HG03521 (cell line): Measurements from ENCODE around the gene NRAS.

Experiments
- ATAC-seq: cut with Tn5 transposase; IDR thresholded peaks from one replicate; pipeline ENCODE4 v1.9.1; 2021; ENCODE audit warnings: mild to moderate bottlenecking, moderate library complexity; ENCODE audit not compliant: unreplicated experiment

Gene NRAS

DNA sequence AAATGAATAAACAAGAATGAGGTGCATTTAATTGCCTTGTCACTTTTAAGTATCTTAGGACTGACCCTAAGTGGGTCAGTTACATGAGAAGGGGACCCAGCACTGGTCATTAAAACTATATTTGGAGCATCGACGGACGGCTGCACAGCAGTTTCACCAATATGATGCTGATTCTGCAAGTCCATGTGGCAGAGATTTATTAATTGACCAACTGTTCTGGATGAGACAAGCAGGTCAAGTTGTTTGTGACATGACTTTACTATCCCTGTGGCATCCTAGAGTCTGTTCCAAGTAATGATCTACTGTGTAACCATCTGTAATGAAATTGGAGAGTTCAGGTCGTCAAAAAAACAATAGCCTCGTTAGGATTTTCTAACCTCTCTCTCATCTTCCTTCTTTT is 30.7 kb downstream of the NRAS start:
- no peak for ATAC-seq

DNA sequence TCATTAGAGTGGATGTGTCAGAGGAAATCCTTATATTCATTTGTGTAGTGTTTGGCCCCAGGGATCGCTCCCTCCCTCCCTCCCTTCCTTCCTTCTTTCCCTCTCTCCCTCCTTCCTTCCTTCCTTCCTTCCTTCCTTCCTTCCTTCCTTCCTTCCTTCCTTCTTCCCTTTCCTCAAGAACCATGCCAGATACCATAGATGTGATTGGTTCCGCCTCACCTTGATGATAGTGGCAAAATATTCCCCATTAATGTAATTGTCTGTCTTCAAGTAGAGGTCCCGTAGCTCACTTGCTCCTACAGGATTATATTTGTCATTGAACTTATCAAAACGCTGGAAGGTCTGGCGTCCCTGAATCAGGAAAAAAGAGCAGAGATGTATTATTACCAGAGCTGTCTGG is 38.9 kb downstream of the NRAS start:
- ATAC-seq = no peak

GRCh38 chr1:114676115-114676514 is 40.5 kb downstream of the NRAS start:
- ATAC-seq = no peak

DNA sequence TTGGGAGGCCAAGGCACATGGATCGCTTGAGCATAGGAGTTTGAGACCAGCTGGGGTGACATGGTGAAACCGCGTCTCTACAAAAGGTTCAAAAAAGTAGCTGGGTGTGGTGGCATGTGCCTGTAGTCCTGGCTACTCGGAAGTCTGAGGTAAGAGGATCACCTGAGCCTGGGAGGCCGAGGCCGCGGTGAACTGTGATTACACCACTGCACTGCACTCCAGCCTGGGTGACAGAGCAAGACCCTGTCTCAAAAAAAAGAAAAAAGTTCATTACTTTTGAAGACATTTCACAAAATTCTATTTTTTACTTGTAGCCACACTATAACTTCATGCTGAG is 44.7 kb downstream of the NRAS start:
- no peak for ATAC-seq

DNA sequence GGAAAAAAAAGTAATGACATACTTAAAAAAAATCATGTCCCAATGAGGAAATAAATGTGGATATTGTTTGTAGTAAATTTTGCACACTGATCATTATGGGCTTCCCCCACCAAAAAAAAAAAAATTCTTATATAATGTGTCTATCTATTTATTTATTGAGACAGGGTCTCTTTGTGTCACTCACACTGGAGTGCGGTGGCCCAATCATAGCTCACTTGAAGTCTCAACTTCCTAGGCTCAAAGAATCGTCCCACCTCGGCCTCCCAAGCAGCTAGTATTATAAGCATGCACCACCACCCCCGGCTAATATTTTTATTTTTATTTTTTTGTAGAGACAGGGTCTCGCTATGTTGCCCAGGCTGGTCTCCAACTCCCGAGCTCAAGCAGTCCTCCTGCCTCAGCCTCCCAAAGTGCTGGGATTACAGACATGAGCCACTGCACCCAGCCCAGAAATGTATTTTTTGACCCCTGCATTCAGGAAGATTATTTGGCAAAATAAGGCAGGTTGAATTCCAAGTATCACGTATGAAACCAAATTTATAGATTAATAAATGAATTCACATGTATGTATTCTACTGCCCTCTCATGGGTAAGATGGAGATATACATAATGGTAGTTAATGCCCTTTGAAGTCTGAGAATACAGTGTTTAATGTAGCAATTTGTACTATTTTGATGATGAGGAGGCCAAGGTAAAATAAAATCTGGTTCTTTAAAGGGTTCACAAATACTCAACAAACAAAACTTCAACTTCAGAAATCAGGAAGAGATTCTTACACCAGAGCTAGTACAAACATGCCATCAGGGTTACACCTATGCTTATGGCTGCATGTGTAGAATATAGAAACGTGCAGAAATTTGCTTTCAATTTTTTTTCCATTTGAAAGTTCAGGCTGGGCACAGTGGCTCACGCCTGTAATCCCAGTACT is 45.3 kb downstream of the NRAS start:
- ATAC-seq = no peak

DNA sequence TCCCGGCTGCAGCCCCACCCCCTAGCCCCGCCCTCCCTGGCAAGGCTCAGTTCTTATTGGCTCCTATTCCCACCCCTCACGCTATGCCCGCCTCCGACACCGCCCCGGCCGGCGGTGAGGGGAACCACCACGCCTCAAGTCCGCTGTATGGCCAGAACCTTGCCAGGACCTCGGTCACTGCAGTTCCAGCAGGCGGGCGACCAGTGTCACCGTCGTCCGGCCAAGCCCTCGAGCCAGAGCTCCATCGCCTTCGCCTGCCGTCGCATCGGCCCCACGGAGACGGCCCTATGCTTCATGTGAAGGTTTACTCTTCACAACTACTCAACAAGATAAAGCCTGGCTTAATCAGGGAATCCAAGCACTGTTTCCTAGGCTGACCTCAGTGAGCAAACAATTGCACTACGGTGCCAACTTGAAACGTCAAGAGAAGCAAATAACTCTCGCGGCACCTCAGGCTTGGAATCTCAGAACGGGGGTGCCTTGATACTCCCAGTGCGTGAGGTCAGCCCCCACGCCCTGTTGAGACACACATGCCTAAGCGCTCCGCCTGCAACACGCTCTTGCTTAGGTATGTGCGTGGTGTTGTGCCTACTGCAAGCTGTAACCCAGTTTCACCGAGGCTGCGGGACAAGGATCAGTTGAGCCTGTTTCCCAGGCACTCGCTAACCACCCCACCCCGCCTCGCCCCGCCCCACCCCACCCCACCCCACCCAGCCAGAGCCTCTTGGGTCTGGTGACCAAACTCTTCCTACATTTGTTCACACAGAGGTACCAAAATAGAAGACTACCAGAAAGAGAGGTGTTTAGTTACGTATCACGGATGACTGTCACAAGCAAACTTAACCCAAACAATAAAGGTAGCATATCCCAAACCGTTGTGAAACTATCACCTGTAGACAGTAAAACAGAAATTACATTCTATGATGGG is 46.2 kb downstream of the NRAS start:
- ATAC-seq = peak; percentile 99

DNA sequence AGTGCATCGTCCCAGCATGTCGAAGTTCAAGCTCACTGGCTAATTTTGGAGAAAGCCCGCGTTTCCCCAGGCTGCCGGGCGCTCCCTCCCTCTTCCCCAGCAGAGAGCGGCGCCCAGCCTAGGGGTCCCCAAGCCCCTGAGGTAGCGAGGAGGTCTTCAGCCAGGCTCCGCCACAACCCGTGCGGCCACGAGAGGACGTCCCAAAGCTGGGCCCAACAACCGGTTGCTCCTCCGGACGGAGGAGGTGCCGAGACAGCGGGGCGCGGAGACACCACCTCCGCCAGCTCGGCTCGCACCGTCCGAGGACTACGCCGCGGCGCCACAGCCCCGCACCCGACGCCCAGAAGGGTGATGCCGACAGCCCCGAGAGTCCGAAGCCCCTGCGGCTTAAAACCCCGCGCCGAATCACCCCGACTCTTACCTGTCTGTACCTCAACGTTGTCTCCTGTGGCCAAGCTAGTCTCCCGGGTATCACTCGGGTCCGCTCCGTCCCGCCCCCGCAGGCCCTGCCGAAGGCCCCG is 46.9 kb downstream of the NRAS start, which contains the start of gene DENND2C:
DENND2C (minus strand) TSS at position 488 of the 521 bp plus-strand sequence. CDS start 44,065 bp downstream, outside the sequence.
- ATAC-seq = peak; percentile 39

- ATAC-seq = no peak
Measured at GRCh38 chr1:114668784-114669561, 47.6 kb downstream of the NRAS start.

DNA sequence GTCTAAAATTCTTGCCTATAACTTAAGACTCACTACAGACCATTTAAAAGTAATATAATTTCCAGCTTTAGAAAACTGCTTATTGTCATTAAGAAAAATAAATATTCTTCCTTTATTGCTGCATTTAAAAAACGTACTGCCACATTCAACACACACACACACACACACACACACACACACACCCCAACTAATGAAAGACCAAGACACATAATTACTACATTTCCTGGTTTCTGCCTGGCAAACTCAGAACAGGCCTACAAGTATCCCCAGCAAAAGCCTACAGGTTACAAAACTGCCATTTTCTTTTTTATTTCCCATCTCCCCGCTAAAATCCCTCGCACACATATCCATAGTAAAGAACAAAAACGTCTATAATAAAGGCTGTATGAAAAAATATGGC is 48.2 kb downstream of the NRAS start:
- no peak for ATAC-seq

DNA sequence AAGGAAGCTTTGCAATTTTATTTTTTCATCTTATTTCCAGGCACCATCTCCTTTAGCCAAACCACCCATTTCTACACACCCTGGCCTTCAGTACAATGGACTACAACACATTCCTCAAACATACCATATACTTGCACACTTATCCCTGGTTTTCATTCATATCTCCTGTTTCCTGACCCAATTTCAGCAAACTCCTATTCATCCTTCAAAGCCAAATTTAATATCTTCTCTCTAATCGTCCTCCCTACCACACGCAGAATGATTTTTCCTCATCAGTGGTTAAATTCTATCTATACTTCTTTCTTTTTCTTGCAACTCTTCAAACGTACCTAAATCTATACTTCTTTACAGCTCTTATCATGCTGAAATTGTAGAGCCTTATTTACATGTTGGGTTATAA is 49.6 kb downstream of the NRAS start:
- no peak for ATAC-seq

- no peak for ATAC-seq
Measured at GRCh38 chr1:114660238-114660637, 56.3 kb downstream of the NRAS start.
